HG02623 (cell line): Measurements from ENCODE around the gene SUCLG2.
A peak's percentile ranks its signal among the peaks of the same experiment; 100 is the strongest.

Source experiments
- ATAC-seq: cut with Tn5 transposase; IDR thresholded peaks from one replicate; pipeline ENCODE4 v1.9.1; 2021; ENCODE audit warnings: moderate library complexity; ENCODE audit not compliant: unreplicated experiment

The SUCLG2 gene

GRCh38 chr3:67401921-67402320, 252.5 kb downstream of the SUCLG2 start:
- ATAC-seq: no peak

DNA sequence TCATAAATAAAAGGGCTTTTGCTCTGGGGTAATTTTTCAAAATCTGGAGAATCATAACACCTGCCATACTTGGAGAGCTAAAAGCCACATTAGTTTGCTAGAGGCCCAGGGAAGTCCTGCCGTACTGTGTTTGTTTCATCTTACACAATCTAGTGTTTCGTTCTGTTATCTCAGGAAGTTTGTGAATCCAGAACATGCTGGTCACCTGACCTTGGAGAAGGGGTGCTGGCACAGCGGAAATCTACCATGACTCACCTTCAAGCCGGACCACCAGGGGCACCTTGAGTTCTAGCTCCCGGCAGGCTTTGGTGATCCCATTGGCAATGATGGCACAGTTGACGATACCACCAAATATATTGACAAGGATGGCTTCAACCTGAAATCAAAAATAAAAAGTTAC, 253.9 kb downstream of the SUCLG2 start:
- no peak for ATAC-seq

GRCh38 chr3:67389176-67389575, 265.2 kb downstream of the SUCLG2 start:
- ATAC-seq: peak; percentile 89

- ATAC-seq: no peak
Measured at GRCh38 chr3:67388738-67389137, 265.7 kb downstream of the SUCLG2 start.

- no peak for ATAC-seq
Measured at GRCh38 chr3:67386451-67386850, 268.0 kb downstream of the SUCLG2 start.

DNA sequence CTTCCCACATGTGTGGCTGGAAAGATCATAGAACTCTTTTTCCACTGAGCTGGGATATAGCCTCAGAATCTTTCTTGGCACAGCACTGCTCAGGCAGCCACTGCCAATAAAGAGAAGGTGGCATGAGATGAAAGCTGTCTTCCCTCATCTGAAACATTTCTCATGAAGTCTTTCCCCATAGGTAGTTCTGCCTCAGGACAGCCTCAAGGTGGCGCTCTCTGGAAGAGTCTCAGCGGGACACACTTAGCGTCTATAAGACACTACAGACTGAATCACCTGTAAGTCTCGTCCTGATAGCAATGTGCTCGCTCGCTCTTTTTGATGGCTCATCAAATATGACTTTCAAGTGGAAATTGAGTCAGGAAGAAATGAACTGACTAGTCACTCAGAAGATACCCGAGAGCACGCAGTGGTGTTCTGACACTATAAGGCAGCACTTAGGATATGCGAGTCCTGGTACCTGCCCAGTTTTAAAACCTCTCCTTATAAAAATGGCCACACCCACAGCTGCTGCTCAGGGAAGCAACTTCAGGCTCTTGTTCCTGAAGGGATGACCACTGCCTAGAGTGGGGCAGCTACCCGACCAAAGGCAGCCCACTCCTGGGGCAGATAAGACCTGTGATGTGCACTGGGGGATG, 269.5 kb downstream of the SUCLG2 start:
- ATAC-seq: no peak

GRCh38 chr3:67384016-67384415, 270.4 kb downstream of the SUCLG2 start:
- no peak for ATAC-seq

DNA sequence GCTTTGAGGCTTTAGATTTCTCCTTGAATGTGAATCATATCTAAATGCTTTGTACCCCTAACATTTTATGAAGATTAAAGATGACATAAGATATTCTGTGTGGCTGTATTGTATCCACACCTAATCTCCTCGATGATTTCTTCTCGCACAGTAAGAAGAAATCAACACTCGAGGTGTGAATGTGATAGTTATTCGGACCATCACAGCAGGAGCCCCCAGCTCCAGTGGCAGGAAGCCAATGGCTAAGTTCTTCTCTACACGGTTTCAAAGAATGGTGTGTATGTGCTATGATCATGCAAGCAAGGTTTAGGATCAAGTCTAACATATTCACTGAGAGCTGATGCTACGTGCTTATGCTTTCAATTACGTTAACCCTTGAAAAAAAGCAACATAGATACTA, 271.0 kb downstream of the SUCLG2 start:
- no peak for ATAC-seq

DNA sequence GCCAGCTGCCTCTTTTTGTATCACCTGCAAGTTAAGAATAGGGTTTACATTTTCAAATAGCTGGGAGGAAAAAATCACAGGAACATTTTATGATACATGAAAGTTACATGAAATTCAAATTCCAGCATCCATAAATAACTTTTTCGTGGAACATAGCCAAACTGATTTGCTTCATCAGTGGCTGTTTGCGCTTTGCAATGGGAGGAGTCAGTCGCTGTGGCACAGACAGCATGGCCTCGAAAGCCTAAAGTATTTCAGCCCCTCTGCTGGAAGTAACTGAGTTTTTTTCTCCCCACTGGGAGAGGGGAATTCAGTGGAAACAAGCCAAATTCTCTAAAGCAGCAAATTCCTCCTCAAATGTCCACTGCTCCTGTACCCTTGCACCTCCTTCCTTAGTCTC, 271.9 kb downstream of the SUCLG2 start:
- ATAC-seq: no peak

- no peak for ATAC-seq
Measured at GRCh38 chr3:67381667-67382272, 272.6 kb downstream of the SUCLG2 start.

- ATAC-seq: no peak
Measured at GRCh38 chr3:67380118-67380517, 274.3 kb downstream of the SUCLG2 start.

GRCh38 chr3:67377299-67377698, 277.1 kb downstream of the SUCLG2 start:
- no peak for ATAC-seq

GRCh38 chr3:67376416-67376815, 278.0 kb downstream of the SUCLG2 start:
- ATAC-seq: no peak

GRCh38 chr3:67375976-67376375, 278.4 kb downstream of the SUCLG2 start:
- no peak for ATAC-seq

DNA sequence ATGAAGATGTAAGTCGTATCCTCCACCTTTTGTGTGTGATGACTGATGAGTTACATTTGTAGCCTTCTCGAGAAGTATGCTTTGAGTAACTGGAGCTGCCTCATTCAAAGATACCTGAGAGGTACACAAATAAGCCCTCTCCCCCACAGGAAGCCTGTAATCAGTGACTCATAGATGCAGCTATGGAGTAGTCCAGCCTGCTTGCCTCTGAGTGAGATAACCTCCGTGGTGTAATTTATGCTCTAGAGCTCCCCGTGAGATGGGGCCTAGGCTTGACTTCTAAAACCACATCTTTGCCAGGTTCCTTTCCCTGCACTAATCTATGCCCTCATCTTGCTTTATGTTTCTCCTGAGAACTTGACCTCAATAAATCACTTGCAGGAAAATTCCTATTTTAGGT, 291.7 kb downstream of the SUCLG2 start:
- no peak for ATAC-seq

- no peak for ATAC-seq
Measured at GRCh38 chr3:67361770-67362169, 292.6 kb downstream of the SUCLG2 start.

DNA sequence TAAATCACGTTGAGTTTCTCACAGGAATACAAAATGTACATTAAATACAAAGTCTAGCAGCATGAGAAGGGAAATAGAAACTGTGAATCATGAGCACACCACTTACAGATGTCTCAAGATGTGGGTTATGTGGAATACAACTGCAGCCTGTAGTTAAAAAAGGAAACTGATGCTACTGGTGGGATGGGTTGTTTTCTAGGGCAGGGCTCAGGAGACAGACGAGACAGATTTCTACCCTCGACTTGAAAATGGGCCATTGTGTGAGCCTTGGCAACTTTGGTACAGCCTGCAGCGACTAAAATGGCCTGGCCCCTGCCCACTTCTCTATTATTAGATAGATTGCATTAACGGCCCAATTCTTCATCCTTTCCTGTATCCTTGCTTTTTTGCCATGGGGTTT, 293.1 kb downstream of the SUCLG2 start:
- ATAC-seq: no peak

DNA sequence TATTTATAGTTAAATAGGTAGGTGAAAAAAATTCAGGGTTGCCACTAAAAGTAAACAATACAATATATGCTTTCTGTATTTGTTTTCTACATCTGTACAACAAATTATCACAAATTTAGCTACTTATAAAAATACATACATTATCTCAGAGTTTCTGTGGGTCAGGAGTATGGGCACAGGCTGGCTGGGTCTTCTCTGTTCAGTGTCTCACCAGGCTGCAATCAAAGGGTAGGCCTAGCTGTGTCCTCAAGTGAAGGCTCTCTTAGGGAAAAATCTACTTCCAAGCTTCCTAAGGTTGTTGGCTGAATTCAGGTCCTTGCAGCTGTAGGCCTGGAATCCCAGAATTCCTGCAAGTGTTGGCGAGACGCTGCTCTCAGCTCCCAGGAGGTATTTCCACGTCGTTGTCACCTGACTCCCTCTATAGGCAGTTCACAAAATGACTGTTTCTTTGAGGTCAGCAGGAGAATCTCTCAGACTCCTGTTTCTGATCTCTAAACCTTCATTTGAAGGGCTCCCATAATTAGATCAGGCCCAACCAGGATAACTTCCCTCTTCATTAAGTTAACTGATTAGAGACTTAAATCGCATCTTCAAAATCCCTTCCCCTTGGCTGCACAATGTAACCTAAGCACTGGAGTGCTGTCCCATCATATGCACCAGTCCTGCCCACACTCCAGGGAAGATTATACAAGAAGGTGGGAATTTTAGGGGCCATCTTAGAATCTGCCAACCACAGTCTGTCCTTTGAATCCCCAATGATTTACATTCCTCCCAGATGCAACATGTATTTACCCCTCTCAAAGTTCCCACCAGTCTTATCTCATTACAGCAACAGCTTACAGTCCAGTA, 296.6 kb downstream of the SUCLG2 start:
- peak; percentile 44 for ATAC-seq

GRCh38 chr3:67349551-67350174, 304.7 kb downstream of the SUCLG2 start:
- ATAC-seq: peak; percentile 93

- no peak for ATAC-seq
Measured at GRCh38 chr3:67346081-67346480, 308.3 kb downstream of the SUCLG2 start.

GRCh38 chr3:67335813-67336212, 318.6 kb downstream of the SUCLG2 start:
- no peak for ATAC-seq

- ATAC-seq: no peak
Measured at GRCh38 chr3:67334588-67334987, 319.8 kb downstream of the SUCLG2 start.
